SU-DHL-6 (cell line): ENCODE results near the gene CDC45.

Experiments
- H2AFZ ChIP-seq: fragments of 200-600 bp; sonication (generic); 2 replicates; pipeline ENCODE4 v1.6.1; 2014; ENCODE audit warnings: low read depth, mild to moderate bottlenecking, moderate library complexity, mixed read lengths, antibody characterized with exemption, low read length; ENCODE audit not compliant: severe bottlenecking
- H3F3A ChIP-seq: fragments of 200-600 bp; shearing (Covaris generic); 2 replicates; pipeline ENCODE4 v1.6.0; 2016; ENCODE audit warnings: antibody characterized with exemption, mild to moderate bottlenecking; ENCODE audit not compliant: insufficient read depth
- H3K27ac ChIP-seq: fragments of 200-600 bp; sonication (generic); 2 replicates; pipeline ENCODE4 v1.5.1; 2016; ENCODE audit warnings: low read depth, mild to moderate bottlenecking, low read length, moderate library complexity, mixed read lengths
- H3K27me3 ChIP-seq: fragments of 200-600 bp; sonication (generic), shearing (Covaris generic); 2 replicates; pipeline ENCODE4 v1.6.0; 2014; ENCODE audit warnings: mild to moderate bottlenecking, low read length
- H3K36me3 ChIP-seq: fragments of 200-600 bp; sonication (generic); 2 replicates; pipeline ENCODE4 v1.6.1; 2014; ENCODE audit warnings: mild to moderate bottlenecking, low read length, mixed read lengths
- H3K4me2 ChIP-seq: fragments of 300-600, 200-600 bp; shearing (Covaris generic), sonication (generic); 2 replicates; pipeline ENCODE4 v1.6.0; 2014; ENCODE audit warnings: low read length, low read depth, mild to moderate bottlenecking; ENCODE audit not compliant: poor library complexity, severe bottlenecking
- H3K4me3 ChIP-seq: fragments of 200-600 bp; sonication (generic); 2 replicates; pipeline ENCODE4 v1.5.1; 2014; ENCODE audit warnings: antibody characterized with exemption, low read length, mild to moderate bottlenecking, mixed read lengths; ENCODE audit not compliant: insufficient read depth, poor library complexity, severe bottlenecking
- H3K79me2 ChIP-seq: fragments of 200-600 bp; sonication (generic); 2 replicates; pipeline ENCODE4 v1.6.1; 2014; ENCODE audit warnings: mild to moderate bottlenecking, low read length, moderate library complexity; ENCODE audit not compliant: insufficient read depth
- H3K9ac ChIP-seq: fragments of 200-600 bp; sonication (generic); 2 replicates; pipeline ENCODE4 v1.7.0; 2014; ENCODE audit warnings: mild to moderate bottlenecking, low read length
- H3K9me2 ChIP-seq: fragments of 200-600 bp; sonication (generic); replicated peaks from 2 replicates; pipeline ENCODE4 v1.6.1; 2014; ENCODE audit warnings: low read length; ENCODE audit not compliant: insufficient read depth
- H3K9me3 ChIP-seq: fragments of 200-600 bp; sonication (generic); 2 replicates; pipeline ENCODE4 v1.6.1; 2014; ENCODE audit warnings: low read length, mixed read lengths; ENCODE audit not compliant: insufficient read depth
- H4K20me1 ChIP-seq: fragments of 200-600 bp; sonication (generic); 2 replicates; pipeline ENCODE4 v1.6.1; 2014; ENCODE audit warnings: low read depth, mild to moderate bottlenecking, antibody characterized with exemption, low read length, moderate library complexity, mixed read lengths
- CTCF ChIP-seq: fragments of 200-600 bp; sonication (generic); IDR thresholded peaks from one replicate; pipeline ENCODE4 v1.5.1; 2017; ENCODE audit warnings: antibody characterized with exemption, mild to moderate bottlenecking, low read length, moderate library complexity; ENCODE audit not compliant: insufficient read depth, poor library complexity, severe bottlenecking
- EZH2phosphoT487 ChIP-seq: fragments of 200-600 bp; sonication (generic), shearing (Covaris generic); conservative IDR thresholded peaks from 2 replicates; pipeline ENCODE4 v1.6.1; 2018; ENCODE audit warnings: mild to moderate bottlenecking, antibody characterized with exemption, low read length, moderate library complexity, mixed read lengths

Gene CDC45

GRCh38 chr22:19495562-19496323, 16.0 kb downstream of the CDC45 start:
- Histone ChIP-seq H2AFZ (no peak overlapping the region), H3K36me3 (no peaks in the 10 kb centered on the region), H3K27me3 (no peaks in the 10 kb centered on the region), H3K4me2 (no peak overlapping the region), H3K9ac (no peak overlapping the region), H3K4me3 (no peak overlapping the region), H3K9me3 (no peaks in the 10 kb centered on the region), H3K9me2 (no peaks in the 10 kb centered on the region), H3K79me2 (no peaks in the 10 kb centered on the region), H3F3A (no peaks in the 10 kb centered on the region), H3K27ac (no peak overlapping the region), H4K20me1 (no peaks in the 10 kb centered on the region)
- TF ChIP-seq CTCF = no peak
- no peak for TF ChIP-seq EZH2phosphoT487

- Histone ChIP-seq H3K36me3 (no peaks in the 10 kb centered on the region), H4K20me1 (no peaks in the 10 kb centered on the region), H3K9ac (no peak overlapping the region), H3K9me2 (no peaks in the 10 kb centered on the region), H3K27me3 (no peaks in the 10 kb centered on the region), H3K4me2 (no peak overlapping the region), H3F3A (no peaks in the 10 kb centered on the region), H3K9me3 (no peaks in the 10 kb centered on the region), H3K4me3 (no peak overlapping the region), H3K27ac (no peak overlapping the region), H3K79me2 (no peaks in the 10 kb centered on the region), H2AFZ (no peak overlapping the region)
- TF ChIP-seq EZH2phosphoT487 (no peak), CTCF (no peak)
Observed at GRCh38 chr22:19496324-19496630, 16.6 kb downstream of the CDC45 start.

- Histone ChIP-seq H3F3A (no peaks in the 10 kb centered on the region), H3K27me3 (no peaks in the 10 kb centered on the region), H3K36me3 (no peaks in the 10 kb centered on the region), H2AFZ (no peak overlapping the region), H3K27ac (no peak overlapping the region), H3K79me2 (no peaks in the 10 kb centered on the region), H3K9me3 (no peaks in the 10 kb centered on the region), H3K9me2 (no peaks in the 10 kb centered on the region), H4K20me1 (no peaks in the 10 kb centered on the region), H3K9ac (no peak overlapping the region), H3K4me3 (no peak overlapping the region), H3K4me2 (no peak overlapping the region)
- no peak for TF ChIP-seq EZH2phosphoT487
- TF ChIP-seq CTCF = no peak
Observed at GRCh38 chr22:19497245-19497644, 17.5 kb downstream of the CDC45 start.
